ENCODE measurements around the gene SNAP47. TPM values are rescaled to one million over a fixed set of nuclear protein-coding genes. Genes with fewer than 3 reads are reported as not detected.

SNAP47 gene
- polyA plus RNA-seq, 6 donors from 2014 or later: 30.7 to 45.9 (median 37.9) TPM

DNA sequence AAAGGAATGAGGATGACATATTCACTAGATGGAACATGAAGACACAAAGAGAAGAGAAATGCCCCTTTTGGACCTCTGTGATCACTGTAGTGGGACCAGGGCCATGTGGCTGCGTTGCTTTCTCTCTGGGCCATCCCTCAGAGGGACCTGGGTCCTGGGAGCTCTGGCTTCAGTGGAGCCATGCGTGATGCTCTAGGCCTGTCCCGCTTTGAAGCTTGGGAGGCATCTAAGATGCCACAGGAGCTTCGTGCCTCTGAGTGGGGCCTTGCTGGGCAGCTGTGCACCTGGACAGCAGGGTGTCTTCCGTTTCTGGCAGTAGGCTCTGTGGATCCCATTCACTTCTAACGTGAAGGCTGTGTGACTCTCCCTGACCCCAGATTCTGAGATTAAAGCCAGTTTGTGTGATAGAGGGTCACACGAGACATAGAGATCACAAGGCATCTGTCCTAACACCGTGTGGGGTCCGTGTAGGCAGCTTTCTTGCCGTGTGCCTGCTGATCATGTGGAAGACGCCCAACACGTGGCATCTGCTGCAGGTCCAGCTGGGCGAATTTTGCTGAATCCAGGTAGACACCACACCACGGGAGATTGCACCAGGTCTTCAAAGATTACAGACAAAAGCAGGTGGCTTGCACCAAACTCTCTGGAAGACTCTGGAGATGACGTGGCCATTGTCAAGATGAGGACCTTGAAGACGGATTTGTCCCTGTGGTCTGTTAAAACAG lies 63.0 kb downstream of the SNAP47 start:
- Mint-ChIP-seq H3K27me3 (peaks cover 0 to 35% (median 16%) of the 10 kb centered on the region in 3 donors), H3K4me3 (no peak overlapping the region), H3K4me1 (no peaks in the 10 kb centered on the region), H3K27ac (no peak overlapping the region), H3K36me3 (no peaks in the 10 kb centered on the region), H3K9me3 (peaks cover 0 to 6% (median 3%) of the 10 kb centered on the region in 7 donors)
- DNase-seq (no peak), ATAC-seq (ENCODE audit: low read depth in 2 of 2) (no peak)

DNA sequence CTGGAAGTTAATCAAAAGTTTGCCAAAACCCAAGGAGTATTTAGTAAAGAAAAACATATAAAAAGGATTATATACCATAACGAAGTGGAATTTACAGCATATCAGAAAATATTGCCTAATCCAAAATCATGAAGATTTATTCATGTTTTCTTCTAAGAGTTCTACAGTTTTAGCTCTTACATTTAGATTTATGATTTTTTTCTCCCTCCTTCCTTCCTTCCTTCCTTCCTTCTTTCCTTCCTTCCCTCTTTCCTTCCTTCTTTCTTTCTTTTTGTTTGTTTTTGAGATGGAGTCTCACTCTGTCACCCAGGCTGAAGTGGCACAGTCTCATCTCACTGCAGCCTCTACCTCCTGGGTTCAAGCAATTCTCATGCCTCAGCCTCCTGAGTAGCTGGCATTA lies 64.5 kb downstream of the SNAP47 start:
- peaks cover 0 to 8% of the 10 kb centered on the region in 2 donors for H3K36me3 Mint-ChIP-seq
- H3K9me3 Mint-ChIP-seq: peaks cover 6 to 20% (median 9%) of the 10 kb centered on the region in 7 donors
- peak overlapping the region in 1 of 6 donors; percentile 18 for H3K27ac Mint-ChIP-seq
- no peak for DNase-seq
- H3K4me3 Mint-ChIP-seq: no peak overlapping the region
- peaks cover 12 to 42% (median 24%) of the 10 kb centered on the region in 3 donors for H3K27me3 Mint-ChIP-seq
- no peak for ATAC-seq (ENCODE audit: low read depth in 2 of 2)
- no peaks in the 10 kb centered on the region for H3K4me1 Mint-ChIP-seq

DNA sequence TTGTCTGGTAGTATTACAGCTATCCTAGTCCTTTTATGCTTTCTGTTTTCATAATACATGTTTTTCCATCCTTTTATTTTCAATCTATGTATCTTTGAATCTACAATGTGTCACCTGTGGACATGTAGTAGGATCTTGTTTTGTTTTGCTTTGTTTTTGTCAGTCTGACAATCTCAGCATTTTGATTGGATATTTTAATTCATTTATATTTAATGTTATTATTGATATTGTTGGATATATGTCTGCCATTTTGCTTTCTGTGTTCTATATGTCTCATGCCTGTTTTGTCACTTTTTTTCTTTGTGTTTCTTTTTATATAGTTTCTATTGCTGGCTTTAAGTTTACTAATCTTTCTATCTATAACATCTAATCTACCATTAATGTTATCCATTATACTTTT lies 68.7 kb downstream of the SNAP47 start:
- Mint-ChIP-seq H3K27ac (no peak overlapping the region), H3K9me3 (peaks cover 7 to 34% (median 14%) of the 10 kb centered on the region in 7 donors), H3K4me3 (no peak overlapping the region), H3K36me3 (peaks cover 0 to 10% of the 10 kb centered on the region in 2 donors), H3K27me3 (peaks cover 18 to 45% (median 39%) of the 10 kb centered on the region in 3 donors), H3K4me1 (no peaks in the 10 kb centered on the region)
- DNase-seq (no peak), ATAC-seq (ENCODE audit: low read depth in 2 of 2) (no peak)

- DNase-seq (no peak), ATAC-seq (ENCODE audit: low read depth in 2 of 2) (no peak)
- Mint-ChIP-seq H3K36me3 (peaks cover 0 to 10% of the 10 kb centered on the region in 2 donors), H3K4me1 (no peaks in the 10 kb centered on the region), H3K9me3 (peaks cover 5 to 34% (median 14%) of the 10 kb centered on the region in 7 donors), H3K27ac (no peak overlapping the region), H3K4me3 (no peak overlapping the region), H3K27me3 (peaks cover 18 to 42% (median 27%) of the 10 kb centered on the region in 3 donors)
Measured at GRCh38 chr1:227805606-227806197, 70.5 kb downstream of the SNAP47 start.

GRCh38 chr1:227808566-227808965 lies 73.3 kb downstream of the SNAP47 start:
- peaks cover 13 to 41% (median 28%) of the 10 kb centered on the region in 7 donors for H3K9me3 Mint-ChIP-seq
- ATAC-seq (ENCODE audit: low read depth in 2 of 2): no peak
- H3K36me3 Mint-ChIP-seq: peaks cover 7 to 19% of the 10 kb centered on the region in 2 donors
- no peak overlapping the region for H3K27ac Mint-ChIP-seq
- H3K4me3 Mint-ChIP-seq: no peak overlapping the region
- no peaks in the 10 kb centered on the region for H3K4me1 Mint-ChIP-seq
- DNase-seq: no peak
- peaks cover 15 to 36% (median 23%) of the 10 kb centered on the region in 3 donors for H3K27me3 Mint-ChIP-seq

DNA sequence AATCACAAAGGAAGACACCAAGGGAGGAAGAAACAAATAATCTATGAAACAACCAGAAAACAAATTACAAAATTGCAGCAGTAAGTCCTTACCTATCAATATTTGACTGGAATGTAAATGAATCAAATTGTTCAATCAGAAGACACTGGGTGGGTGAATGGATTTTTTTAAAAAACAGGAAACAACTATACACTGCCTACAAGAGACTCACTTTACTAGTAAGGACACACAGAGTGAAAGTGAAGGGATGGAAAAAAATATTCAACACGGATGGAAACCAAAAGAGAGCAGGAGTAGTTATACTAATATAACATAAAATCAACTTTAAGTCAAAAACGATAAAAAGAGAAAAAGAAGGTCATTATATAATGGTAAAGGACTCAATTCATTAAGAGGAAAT lies 73.8 kb downstream of the SNAP47 start:
- Mint-ChIP-seq H3K27ac (no peak overlapping the region), H3K36me3 (peaks cover 7 to 19% of the 10 kb centered on the region in 2 donors), H3K4me3 (no peak overlapping the region), H3K4me1 (no peaks in the 10 kb centered on the region), H3K9me3 (peaks cover 13 to 41% (median 29%) of the 10 kb centered on the region in 7 donors), H3K27me3 (peaks cover 13 to 32% (median 19%) of the 10 kb centered on the region in 3 donors)
- no peak for ATAC-seq (ENCODE audit: low read depth in 2 of 2)
- DNase-seq: no peak

DNA sequence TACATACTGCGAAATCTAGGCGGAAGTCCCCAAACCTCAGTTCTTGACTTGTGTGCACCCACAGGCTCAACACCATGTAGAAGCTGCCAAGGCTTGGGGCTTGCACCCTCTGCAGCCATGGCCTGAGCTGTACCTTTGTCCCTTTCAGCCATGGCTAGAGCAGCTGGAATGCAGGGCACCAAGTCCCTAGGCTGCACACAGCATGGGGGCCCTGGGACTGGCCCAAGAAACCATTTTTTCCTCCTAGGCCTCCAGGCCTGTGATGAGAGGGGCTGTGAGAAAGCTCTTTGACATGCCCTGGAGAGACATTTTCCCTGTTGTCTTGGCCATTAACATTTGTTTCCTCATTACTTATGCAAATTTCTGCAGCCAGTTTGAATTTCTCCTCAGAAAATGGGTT lies 78.7 kb downstream of the SNAP47 start:
- H3K4me1 Mint-ChIP-seq: no peaks in the 10 kb centered on the region
- ATAC-seq (ENCODE audit: low read depth in 2 of 2) (no peak), DNase-seq (no peak)
- peaks cover 0 to 16% (median 3%) of the 10 kb centered on the region in 3 donors for H3K27me3 Mint-ChIP-seq
- H3K4me3 Mint-ChIP-seq: no peak overlapping the region
- peaks cover 12 to 16% of the 10 kb centered on the region in 2 donors for H3K36me3 Mint-ChIP-seq
- peaks cover 9 to 43% (median 28%) of the 10 kb centered on the region in 7 donors for H3K9me3 Mint-ChIP-seq
- no peak overlapping the region for H3K27ac Mint-ChIP-seq

- Mint-ChIP-seq H3K36me3 (peaks cover 12 to 16% of the 10 kb centered on the region in 2 donors), H3K9me3 (peaks cover 9 to 46% (median 31%) of the 10 kb centered on the region in 7 donors), H3K27ac (no peak within 1 kb of the TSS), H3K4me1 (no peaks in the 10 kb centered on the region), H3K27me3 (peaks cover 0 to 16% (median 0%) of the 10 kb centered on the region in 3 donors), H3K4me3 (no peak within 1 kb of the TSS)
- DNase-seq (no peak), ATAC-seq (ENCODE audit: low read depth in 2 of 2) (no peak)
Measured at GRCh38 chr1:227815468-227816409, 80.5 kb downstream of the SNAP47 start, which contains the start of gene PRSS38. Gene PRSS38 (plus strand): TSS chr1:227815675. CDS start chr1:227815717, 42 bp downstream.

- DNase-seq (no peak), ATAC-seq (ENCODE audit: low read depth in 2 of 2) (no peak)
- no peaks in the 10 kb centered on the region for H3K4me1 Mint-ChIP-seq
- H3K36me3 Mint-ChIP-seq: peaks cover 12 to 23% of the 10 kb centered on the region in 2 donors
- no peak overlapping the region for H3K4me3 Mint-ChIP-seq
- peaks cover 16 to 44% (median 35%) of the 10 kb centered on the region in 7 donors for H3K9me3 Mint-ChIP-seq
- no peak overlapping the region for H3K27ac Mint-ChIP-seq
- H3K27me3 Mint-ChIP-seq: peaks cover 0 to 16% (median 0%) of the 10 kb centered on the region in 3 donors
Measured at GRCh38 chr1:227816750-227817446, 81.7 kb downstream of the SNAP47 start.

DNA sequence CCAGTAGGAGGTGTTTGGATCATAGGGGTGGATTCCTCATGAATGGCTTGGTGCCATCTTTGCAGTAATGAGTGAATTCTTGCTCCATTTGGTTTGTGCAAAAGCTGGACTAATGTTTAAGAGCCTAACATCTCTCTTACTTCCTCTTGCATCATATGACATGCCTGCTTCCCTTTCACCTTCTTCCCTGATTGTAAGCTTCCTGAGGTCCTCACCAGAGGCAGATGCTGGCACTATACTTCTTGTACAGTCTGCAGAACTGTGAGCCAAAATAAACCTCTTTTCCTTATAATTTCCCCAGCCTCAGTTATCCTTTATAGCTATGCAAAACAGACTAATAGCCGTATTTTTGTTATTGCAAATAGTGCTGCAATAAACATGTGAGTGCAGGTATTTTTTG lies 88.3 kb downstream of the SNAP47 start:
- DNase-seq (no peak), ATAC-seq (ENCODE audit: low read depth in 2 of 2) (no peak)
- peaks cover 24 to 25% (median 25%) of the 10 kb centered on the region in 3 donors for H3K27me3 Mint-ChIP-seq
- H3K4me1 Mint-ChIP-seq: no peaks in the 10 kb centered on the region
- H3K36me3 Mint-ChIP-seq: peaks cover 0 to 8% of the 10 kb centered on the region in 2 donors
- H3K4me3 Mint-ChIP-seq: no peak overlapping the region
- no peak overlapping the region for H3K27ac Mint-ChIP-seq
- peaks cover 14 to 65% (median 34%) of the 10 kb centered on the region in 7 donors for H3K9me3 Mint-ChIP-seq

- H3K36me3 Mint-ChIP-seq: peaks cover 0 to 8% of the 10 kb centered on the region in 2 donors
- H3K4me1 Mint-ChIP-seq: no peaks in the 10 kb centered on the region
- H3K27ac Mint-ChIP-seq: no peak overlapping the region
- no peak for DNase-seq
- H3K27me3 Mint-ChIP-seq: peaks cover 29 to 31% (median 29%) of the 10 kb centered on the region in 3 donors
- H3K9me3 Mint-ChIP-seq: peaks cover 14 to 71% (median 41%) of the 10 kb centered on the region in 7 donors
- no peak overlapping the region for H3K4me3 Mint-ChIP-seq
- ATAC-seq (ENCODE audit: low read depth in 2 of 2): no peak
Measured at GRCh38 chr1:227824204-227824603, 89.0 kb downstream of the SNAP47 start.

DNA sequence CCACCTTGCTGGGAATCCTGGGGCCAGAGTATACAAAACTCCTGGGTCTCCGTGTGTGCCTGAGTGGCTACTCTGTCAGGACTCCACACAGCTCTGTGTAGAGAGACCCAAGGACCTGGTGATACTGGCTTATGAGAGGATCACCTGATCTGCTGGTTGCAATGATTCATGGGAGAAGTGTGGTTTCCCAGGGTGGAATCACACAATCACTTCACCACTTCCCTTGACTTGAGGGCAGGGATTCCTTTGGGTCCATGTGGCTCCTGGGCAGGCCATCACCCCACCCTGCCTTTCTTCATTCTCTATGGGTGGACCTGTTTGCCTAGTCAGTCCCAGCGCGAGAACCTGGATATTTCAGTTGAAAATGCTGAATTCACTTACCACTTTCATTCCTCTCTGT lies 93.6 kb downstream of the SNAP47 start:
- Mint-ChIP-seq H3K4me3 (no peak overlapping the region), H3K36me3 (peaks cover 0 to 8% of the 10 kb centered on the region in 2 donors), H3K9me3 (peaks cover 2 to 61% (median 34%) of the 10 kb centered on the region in 7 donors), H3K27ac (no peak overlapping the region), H3K27me3 (peaks cover 32 to 54% (median 43%) of the 10 kb centered on the region in 3 donors), H3K4me1 (no peaks in the 10 kb centered on the region)
- DNase-seq (no peak), ATAC-seq (ENCODE audit: low read depth in 2 of 2) (no peak)

Measured in naive B cell (primary cell).